Keratinocyte (primary cell): ENCODE results near the gene TEX36.

Experiments
- CTCF ChIP-seq, 3 experiments: IDR thresholded peaks in 1 of 3; conservative IDR thresholded peaks in 1 of 3; optimal IDR thresholded peaks in 1 of 3; 2 replicates in 2 of 3; 3 replicates in 1 of 3; pipeline versions ENCODE3 to v1.5.1; 2011; ENCODE audit warnings: low read length in 3 of 3, mild to moderate bottlenecking in 3 of 3, moderate library complexity in 2 of 3, control low read depth in 1 of 3, inconsistent platforms in 1 of 3; ENCODE audit not compliant: insufficient read depth in 2 of 3; ENCODE audit errors: extremely low read depth in 1 of 3
- EZH2 ChIP-seq: IDR thresholded peaks from one replicate; pipeline ENCODE4 v1.6.1; 2012; ENCODE audit warnings: inconsistent platforms, mild to moderate bottlenecking, low read length, moderate library complexity

GRCh38 chr10:125641398-125641797 is 41.6 kb downstream of the TEX36 start:
- no peak for TF ChIP-seq CTCF (optimal IDR thresholded peaks at IDR 0.05 in 1 of 3, IDR thresholded peaks at IDR 0.05 in 1 of 3, conservative IDR thresholded peaks at IDR 0.05 in 1 of 3; ENCODE audit: extremely low read depth in 1 of 3, insufficient read depth in 2 of 3, low read length in 3 of 3)
- TF ChIP-seq EZH2, result no peak
